NCI-H1417 treated with DMSO at 0.1 percent for 48 hours (cell line): Measurements from ENCODE around the gene TNFRSF4.
"Not testable (repeated sequence)": the region's sequence is repeated elsewhere in the genome, so short reads cannot be mapped to it uniquely, and the experiment has no call there.

Source experiments
- DNase-seq: peaks from one replicate; lab custom pipeline; 2025; lab: John Stamatoyannopoulos, UW

TNFRSF4 gene

GRCh38 chr1:1182491-1183220 lies 31.3 kb downstream of the TNFRSF4 start:
- DNase-seq = no peak

DNA sequence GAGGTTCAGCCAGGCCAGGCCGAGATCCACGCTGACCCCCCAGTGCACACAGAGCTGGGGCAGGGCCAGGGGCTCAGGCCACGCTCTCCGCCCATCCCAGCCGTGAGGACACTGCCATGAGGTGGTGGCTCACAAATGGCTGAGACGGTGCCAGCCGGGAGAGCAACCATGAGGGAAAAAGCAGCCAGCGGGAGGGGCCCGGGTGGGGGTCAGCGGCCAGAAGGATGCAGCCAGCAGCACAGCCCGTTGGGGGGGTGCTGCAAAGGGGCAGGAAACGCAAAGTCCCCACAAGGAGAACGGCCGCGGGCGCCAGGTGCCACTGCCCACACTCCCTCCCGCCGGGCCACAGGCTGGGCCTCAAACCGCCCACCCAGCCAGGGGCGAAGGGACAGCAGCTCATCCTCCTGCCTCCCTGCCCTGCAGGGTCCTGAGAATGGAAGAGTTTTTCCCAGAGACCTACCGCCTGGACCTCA lies 32.0 kb downstream of the TNFRSF4 start:
- no peak for DNase-seq

DNA sequence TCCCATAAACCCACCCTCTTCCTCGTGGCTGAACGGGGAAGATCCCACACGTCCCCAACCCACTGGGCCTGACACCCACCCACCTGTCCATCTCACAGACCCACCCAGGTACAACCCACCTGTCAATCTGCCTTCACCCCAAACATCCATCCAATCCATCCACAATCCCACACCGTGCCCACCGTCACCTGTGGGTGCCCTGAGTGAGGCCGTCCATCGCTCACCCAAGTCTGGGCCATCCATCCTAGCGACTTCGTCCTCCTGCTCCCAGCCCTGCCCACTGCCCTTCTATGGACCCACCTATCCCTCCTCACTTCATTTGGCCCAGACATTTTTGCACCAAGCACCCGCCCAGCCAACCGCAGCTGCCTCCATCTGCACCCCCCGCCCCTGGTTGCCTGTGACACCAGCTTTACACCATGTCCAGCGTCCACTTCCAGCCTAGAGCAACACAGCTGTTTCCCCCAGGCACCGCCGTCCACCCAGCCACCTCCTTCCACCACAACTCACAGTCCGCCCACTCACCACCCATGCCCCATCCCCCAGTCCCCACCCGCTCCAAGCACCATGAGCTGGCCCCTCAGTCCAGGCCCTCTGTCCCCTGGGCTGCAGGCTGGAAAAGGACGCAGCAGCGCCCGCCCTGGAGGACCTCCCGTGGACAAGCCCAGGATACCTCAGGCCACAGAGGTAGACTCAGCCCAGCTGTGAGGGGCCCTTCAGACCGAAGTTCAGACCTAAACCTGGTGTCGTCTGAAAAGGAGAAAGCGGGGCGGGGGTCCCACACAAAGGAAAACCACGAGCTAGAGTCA lies 32.6 kb downstream of the TNFRSF4 start:
- no peak for DNase-seq

DNA sequence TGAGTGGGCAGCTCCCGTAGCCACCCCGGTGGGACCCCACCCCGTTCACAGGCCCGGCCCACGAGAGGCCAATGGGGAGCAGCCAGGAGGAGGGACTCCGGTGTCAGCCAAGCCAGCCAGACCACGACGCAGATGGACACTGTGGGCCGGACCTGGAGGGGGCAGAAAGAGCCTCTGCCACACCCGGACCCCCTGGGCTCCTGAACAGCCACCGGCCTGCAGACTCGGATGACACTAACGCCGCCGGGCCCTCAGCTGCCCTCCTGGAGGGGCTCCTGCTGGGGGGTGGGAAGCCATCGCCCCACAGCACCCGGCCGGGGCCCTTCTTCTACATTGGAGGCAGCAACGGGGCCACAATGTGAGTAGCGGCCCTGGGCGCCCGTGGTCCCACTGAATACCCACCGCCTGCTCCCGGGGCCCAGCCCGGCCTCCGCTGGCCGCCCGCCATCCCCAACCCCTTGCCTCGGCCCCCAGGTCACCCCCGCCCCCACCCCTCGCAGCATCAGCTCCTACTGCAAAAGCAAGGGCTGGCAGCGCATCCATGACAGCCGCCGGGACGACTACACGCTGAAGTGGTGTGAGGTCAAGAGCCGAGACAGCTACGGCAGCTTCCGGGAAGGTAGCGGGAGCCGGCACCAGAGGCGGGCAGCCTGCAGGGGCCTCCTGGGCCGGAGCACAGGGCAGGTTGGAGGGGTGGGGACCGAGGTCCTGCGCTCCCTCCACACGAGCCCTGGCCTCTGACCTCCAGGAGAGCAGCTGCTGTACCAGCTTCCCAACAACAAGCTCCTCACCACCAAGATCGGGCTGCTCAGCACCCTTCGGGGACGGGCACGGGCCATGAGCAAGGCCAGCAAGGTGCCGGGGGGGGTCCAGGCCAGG lies 33.7 kb downstream of the TNFRSF4 start:
- no peak for DNase-seq

DNA sequence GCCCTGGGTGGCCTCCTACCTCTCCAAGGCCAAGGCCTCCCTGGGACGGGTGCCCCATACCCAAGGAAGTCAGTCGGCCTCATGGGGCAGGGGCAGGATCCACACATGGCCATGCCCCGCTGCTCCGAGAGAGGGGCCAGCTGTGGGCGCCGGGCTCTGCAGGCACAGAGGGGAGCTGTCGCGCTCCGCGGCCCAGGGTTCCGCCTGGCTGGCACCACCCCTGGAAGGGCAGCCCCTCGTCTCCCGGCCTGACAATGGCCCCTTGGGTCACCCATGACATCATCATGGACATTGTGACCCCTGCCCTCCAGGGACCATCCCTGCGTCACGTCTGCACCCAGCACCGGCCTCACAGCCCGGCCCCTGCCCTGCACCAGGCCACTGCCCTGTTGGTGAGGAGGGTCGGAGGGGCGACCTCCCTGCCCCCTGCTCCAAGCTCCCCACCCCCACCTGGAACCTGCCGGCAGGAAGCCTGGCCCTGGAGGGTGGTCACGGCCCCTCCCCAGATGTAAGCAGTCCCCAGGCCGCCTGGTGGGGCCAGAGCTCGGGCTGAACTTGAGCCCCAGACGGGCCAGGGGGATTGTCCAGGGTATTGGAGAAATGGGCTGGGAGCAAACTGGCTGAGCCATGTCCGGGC lies 34.5 kb downstream of the TNFRSF4 start:
- DNase-seq = no peak

DNA sequence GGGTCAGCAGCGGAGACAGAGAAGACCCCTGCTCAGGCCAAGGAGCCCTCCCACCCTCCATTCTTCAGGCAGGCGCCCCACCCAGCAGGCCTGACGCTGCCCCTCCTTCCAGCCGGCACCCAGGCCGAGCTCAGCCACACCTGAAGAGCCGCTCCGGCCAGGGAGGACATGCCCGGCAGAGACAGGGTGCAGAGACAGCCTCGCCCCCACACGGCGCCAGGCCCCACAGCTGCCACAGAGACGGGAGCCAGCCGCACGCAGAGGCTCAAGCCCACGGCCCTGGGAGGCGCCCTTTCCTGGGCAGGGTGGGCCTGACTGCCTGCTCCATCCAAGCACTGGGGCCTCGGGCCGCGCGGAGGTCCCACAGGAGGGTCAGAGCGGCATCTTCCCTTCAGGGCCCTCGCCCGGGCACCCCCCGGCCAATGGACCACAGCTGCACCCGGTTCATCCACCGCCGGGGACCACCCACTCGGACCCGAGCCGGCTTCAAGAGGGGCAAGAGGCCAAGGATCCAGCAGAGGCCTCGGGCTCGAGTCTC lies 35.1 kb downstream of the TNFRSF4 start:
- DNase-seq = no peak

- DNase-seq = no peak
These were observed 36.3 kb downstream of the TNFRSF4 start for GRCh38 chr1:1177452-1178206.

GRCh38 chr1:1176931-1177330 lies 37.0 kb downstream of the TNFRSF4 start:
- DNase-seq = no peak

DNA sequence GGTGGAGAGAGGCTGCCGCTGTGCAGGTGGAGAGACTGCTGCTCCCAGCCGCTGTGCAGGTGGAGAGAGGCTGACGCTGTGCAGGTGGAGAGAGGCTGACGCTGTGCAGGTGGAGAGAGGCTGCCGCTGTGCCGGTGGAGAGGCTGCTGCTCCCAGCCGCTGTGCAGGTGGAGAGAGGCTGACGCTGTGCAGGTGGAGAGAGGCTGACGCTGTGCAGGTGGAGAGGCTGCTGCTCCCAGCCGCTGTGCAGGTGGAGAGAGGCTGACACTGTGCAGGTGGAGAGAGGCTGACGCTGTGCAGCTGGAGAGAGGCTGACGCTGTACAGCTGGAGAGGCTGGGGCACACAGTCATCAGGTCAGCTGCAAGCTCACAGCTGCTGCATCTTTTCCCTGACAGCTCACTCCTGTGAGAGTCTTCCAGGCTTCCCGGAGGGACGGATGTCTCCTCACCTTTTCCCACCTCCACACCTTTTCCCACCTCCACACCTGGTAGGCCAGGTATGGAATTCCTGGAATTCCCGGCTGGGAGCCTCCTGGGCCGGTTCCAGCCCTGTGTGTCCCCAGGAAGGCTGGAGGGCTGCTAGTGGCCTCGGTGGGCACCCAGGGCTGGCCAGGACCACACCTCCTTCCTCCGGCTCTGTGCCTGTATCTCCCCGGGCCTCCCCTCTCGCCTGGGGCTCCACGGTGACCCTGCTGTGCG lies 37.7 kb downstream of the TNFRSF4 start:
- DNase-seq = not testable (repeated sequence)

DNA sequence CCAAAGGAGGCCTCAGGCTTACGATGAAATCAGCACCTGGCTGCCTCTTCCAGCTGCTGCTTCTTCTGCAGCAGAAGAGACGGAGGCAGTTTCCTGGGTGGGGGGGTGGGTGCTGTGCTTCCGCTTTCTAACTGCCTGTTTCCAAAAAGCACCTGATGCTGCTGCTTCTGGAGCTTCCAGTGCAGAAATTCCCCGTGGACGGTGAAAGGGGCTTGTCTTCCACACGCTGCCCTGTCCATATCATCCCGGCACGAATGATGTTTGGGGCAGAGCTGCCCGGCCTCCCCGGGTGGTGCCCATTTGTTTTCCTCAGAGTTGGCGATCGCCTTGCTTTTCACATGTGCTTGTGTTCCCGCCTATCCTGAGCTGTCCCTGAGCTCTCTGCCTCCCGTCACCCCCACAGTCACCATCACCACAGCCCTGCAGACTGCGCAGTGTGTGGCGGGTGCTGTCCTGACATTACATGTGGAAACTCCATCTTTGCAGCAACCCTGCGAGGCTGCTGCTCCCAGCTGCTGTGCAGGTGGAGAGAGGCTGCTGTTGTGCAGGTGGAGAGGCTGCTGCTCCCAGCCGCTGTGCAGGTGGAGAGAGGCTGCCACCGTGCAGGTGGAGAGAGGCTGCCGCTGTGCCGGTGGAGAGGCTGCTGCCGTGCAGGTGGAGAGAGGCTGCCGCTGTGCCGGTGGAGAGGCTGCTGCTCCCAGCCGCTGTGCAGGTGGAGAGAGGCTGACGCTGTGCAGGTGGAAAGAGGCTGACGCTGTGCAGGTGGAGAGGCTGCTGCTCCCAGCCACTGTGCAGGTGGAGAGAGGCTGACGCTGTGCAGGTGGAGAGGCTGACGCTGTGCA lies 38.5 kb downstream of the TNFRSF4 start:
- no peak for DNase-seq

- DNase-seq = no peak
These were observed 40.0 kb downstream of the TNFRSF4 start, which contains the start of gene TTLL10 for GRCh38 chr1:1173793-1174415. Gene TTLL10 (plus strand): TSS chr1:1173880. CDS start chr1:1179216, 5,336 bp downstream.

GRCh38 chr1:1173061-1173792 lies 40.7 kb downstream of the TNFRSF4 start:
- no peak for DNase-seq

- DNase-seq = no peak
These were observed 42.2 kb downstream of the TNFRSF4 start for GRCh38 chr1:1171546-1172340.

DNA sequence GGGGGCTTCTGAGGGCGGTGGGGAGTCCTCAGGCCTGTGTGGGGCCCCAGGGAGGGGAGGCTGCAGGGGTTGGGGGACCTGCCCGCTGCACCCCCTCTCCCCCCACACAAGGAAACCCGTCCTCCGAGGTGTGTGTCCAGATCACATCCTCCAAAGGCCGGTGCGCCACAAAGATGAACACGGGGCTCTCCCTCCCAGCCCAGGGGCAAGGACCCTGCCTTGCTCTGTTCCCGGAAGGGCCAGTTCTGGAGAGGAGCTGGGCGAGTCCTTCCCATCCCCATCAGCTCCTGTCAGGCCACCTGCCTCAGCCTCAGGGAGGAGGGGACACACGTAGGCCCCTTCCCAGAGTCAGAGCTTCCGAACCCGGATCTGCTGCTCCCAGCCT lies 42.8 kb downstream of the TNFRSF4 start:
- DNase-seq = no peak

- DNase-seq = no peak
These were observed 43.5 kb downstream of the TNFRSF4 start for GRCh38 chr1:1170215-1171091.
